Natural killer cell (primary cell): Measurements from ENCODE around the gene LRP6. TPM values are rescaled to one million over a fixed set of nuclear protein-coding genes. Genes with fewer than 3 reads are reported as not detected.
A peak's percentile ranks its signal among the peaks of the same experiment; 100 is the strongest.

Experiments used
- ATAC-seq, 3 donors: fragments of 150-1000 bp in 2 of 3; fragments of 200-7000 bp in 1 of 3; cut with Tn5 transposase; 1 replicate in 1 of 3; 2 replicates in 2 of 3; pipeline ENCODE4 v1.10.0; 2021; ENCODE audit warnings: mild to moderate bottlenecking in 2 of 3, moderate library complexity in 2 of 3
- DNase-seq, 2 donors: peaks; one replicate each; pipeline versions ENCODE4 v3.0.0 to v3.0.0-alpha.2; 2013 to 2021; ENCODE audit warnings: mixed read lengths in 1 of 2
- H3K27ac ChIP-seq: one replicate; pipeline ENCODE4 v1.5.1; 2013; ENCODE audit warnings: mild to moderate bottlenecking, low read length
- H3K27me3 ChIP-seq: one replicate; pipeline ENCODE4 v1.6.1; 2013; ENCODE audit warnings: low read length; ENCODE audit not compliant: control insufficient read depth, insufficient read depth
- H3K36me3 ChIP-seq: one replicate; pipeline ENCODE4 v1.6.1; 2013; ENCODE audit warnings: low read length; ENCODE audit not compliant: control insufficient read depth, insufficient read depth
- H3K4me1 ChIP-seq: one replicate; pipeline ENCODE4 v1.6.1; 2013; ENCODE audit warnings: low read length; ENCODE audit not compliant: control insufficient read depth, insufficient read depth
- H3K4me3 ChIP-seq: one replicate; pipeline ENCODE4 v1.5.1; 2013; ENCODE audit warnings: low read length
- H3K9me3 ChIP-seq: one replicate; pipeline ENCODE4 v1.6.1; 2013; ENCODE audit warnings: low read length; ENCODE audit not compliant: control insufficient read depth, insufficient read depth
- H3K27ac Mint-ChIP-seq, 2 donors: one replicate each; pipeline ENCODE4 v1.8.0; 2022; ENCODE audit warnings: mild to moderate bottlenecking in 2 of 2, mixed read lengths in 2 of 2, moderate library complexity in 1 of 2
- H3K27me3 Mint-ChIP-seq, 2 donors: one replicate each; pipeline ENCODE4 v1.8.0; 2022; ENCODE audit warnings: low read depth in 2 of 2, mixed read lengths in 2 of 2
- H3K36me3 Mint-ChIP-seq: one replicate; pipeline ENCODE4 v1.8.0; 2022; ENCODE audit warnings: mixed read lengths
- H3K4me1 Mint-ChIP-seq, 2 donors: one replicate each; pipeline ENCODE4 v1.8.0; 2022; ENCODE audit warnings: mixed read lengths in 2 of 2
- H3K4me3 Mint-ChIP-seq: one replicate; pipeline ENCODE4 v1.8.0; 2022; ENCODE audit warnings: mild to moderate bottlenecking, moderate library complexity, mixed read lengths
- H3K9me3 Mint-ChIP-seq, 2 donors: one replicate each; pipeline ENCODE4 v1.8.0; 2022; ENCODE audit warnings: mixed read lengths in 2 of 2
- WGBS: methylation state at CpG from one replicate; pipeline ENCODE4 v1.1.7; 2013; ENCODE audit warnings: missing lambda C conversion rate; ENCODE audit not compliant: insufficient coverage; 5-methylcytosine and 5-hydroxymethylcytosine counted together
- intact Hi-C: fragments of 100-400 bp; cut with micrococcal nuclease; formaldehyde crosslinking; loops from one replicate; pipeline ENCODE4 v1.14.2; 2022
- total RNA-seq, 4 donors: library from RNA; stranded (reverse); fragments of 120-200 nt in 1 of 4; gene quantifications; one replicate each; pipeline versions ENCODE4 v1.2.3 to v1.2.4, GENCODE V29; 2013 to 2022
- TF ChIP-seq, protein P1 (sequence below): fragments of 200-600 bp; IDR thresholded peaks from one replicate; pipeline ENCODE4 v1.8.0; 2022; ENCODE audit warnings: antibody characterized with exemption

Gene LRP6
- total RNA-seq, 3 donors from 2014 or later (not counting 1 experiment from before 2014, with no cell fraction given) = 0.05 to 0.33 TPM; not detected in 1

DNA sequence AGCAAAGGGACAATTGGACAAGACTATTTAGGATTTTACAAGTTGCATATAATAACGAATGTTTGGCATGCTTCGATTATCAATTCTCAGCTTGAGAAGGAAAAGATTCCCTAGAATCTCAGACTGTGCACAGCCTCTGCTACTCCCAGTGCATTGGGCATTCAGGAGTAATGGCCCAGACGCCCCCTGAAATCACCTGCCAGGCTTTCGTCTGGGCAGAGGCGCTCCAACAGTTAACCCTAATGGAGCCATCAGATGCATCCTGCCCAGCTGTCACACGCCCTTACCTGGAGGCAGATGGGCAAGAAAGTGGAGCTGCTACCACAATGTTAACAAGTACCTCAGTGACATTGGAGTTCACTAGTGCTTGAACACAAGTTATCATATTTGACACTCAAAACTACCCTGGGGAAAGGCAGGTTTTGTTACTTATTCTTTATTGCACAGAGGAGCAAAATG lies 927 bp upstream of the LRP6 start:
- Histone ChIP-seq H3K4me3 (no peak overlapping the region), H3K36me3 (no peaks in the 10 kb centered on the region), H3K27ac (no peak overlapping the region), H3K4me1 (peaks cover 20% of the 10 kb centered on the region), H3K27me3 (peaks cover 33% of the 10 kb centered on the region), H3K9me3 (no peaks in the 10 kb centered on the region)
- intact Hi-C loops = no loop called here
- H3K4me3 Mint-ChIP-seq = peak overlapping the region; percentile 82
- no peaks in the 10 kb centered on the region for H3K9me3 Mint-ChIP-seq
- ATAC-seq (no peak), DNase-seq (peak in 1 of 2 donors; percentile 19)
- peaks cover 46 to 52% of the 10 kb centered on the region in 2 donors for H3K27me3 Mint-ChIP-seq
- H3K4me1 Mint-ChIP-seq = peaks cover 11 to 20% of the 10 kb centered on the region in 2 donors
- TF ChIP-seq, protein P1, sequence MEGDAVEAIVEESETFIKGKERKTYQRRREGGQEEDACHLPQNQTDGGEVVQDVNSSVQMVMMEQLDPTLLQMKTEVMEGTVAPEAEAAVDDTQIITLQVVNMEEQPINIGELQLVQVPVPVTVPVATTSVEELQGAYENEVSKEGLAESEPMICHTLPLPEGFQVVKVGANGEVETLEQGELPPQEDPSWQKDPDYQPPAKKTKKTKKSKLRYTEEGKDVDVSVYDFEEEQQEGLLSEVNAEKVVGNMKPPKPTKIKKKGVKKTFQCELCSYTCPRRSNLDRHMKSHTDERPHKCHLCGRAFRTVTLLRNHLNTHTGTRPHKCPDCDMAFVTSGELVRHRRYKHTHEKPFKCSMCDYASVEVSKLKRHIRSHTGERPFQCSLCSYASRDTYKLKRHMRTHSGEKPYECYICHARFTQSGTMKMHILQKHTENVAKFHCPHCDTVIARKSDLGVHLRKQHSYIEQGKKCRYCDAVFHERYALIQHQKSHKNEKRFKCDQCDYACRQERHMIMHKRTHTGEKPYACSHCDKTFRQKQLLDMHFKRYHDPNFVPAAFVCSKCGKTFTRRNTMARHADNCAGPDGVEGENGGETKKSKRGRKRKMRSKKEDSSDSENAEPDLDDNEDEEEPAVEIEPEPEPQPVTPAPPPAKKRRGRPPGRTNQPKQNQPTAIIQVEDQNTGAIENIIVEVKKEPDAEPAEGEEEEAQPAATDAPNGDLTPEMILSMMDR = no peak
- H3K36me3 Mint-ChIP-seq = no peaks in the 10 kb centered on the region
- no peak overlapping the region for H3K27ac Mint-ChIP-seq
- WGBS = 66% methylated on average over 6 of the region's 6 CpGs

DNA sequence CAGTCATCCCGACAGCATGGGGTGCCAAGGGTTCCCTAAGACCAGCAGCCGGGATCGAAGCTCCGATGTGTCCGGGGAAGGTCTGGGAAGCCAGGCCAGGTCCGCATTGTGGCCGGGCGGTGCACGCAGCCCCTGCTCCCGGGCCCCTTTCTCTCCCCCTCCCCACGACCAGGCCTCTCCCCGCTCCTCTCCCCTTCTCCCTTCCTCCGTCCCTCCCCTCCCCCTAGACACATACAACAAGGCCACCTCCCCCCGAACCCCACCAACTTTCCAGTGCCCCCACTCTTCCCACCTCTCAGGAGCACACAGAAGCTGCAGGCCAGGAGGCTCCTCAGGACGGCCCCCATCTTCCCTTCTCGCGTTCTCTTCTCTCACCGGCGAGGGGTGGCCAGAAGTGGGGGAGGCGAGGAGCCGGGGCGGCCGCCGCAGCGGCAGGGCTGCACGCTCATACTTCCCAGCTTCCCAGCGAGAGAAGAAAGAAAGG lies 413 bp downstream of the LRP6 start:
- Mint-ChIP-seq H3K4me3 (peak overlapping the region; percentile 82), H3K4me1 (peaks cover 11 to 20% of the 10 kb centered on the region in 2 donors), H3K9me3 (no peaks in the 10 kb centered on the region), H3K36me3 (no peaks in the 10 kb centered on the region), H3K27me3 (peaks cover 53 to 59% of the 10 kb centered on the region in 2 donors), H3K27ac (peak overlapping the region in 1 of 2 donors; percentile 71)
- H3K4me1 ChIP-seq = peaks cover 20% of the 10 kb centered on the region
- ATAC-seq (no peak), DNase-seq (no peak)
- TF ChIP-seq, protein P1 = no peak
- intact Hi-C loops = no loop called here
- no peaks in the 10 kb centered on the region for H3K36me3 ChIP-seq
- H3K9me3 ChIP-seq = no peaks in the 10 kb centered on the region
- peak overlapping the region; percentile 53 for H3K4me3 ChIP-seq
- H3K27ac ChIP-seq = no peak overlapping the region
- peaks cover 37% of the 10 kb centered on the region for H3K27me3 ChIP-seq
- WGBS = 1% methylated on average over 27 of the region's 27 CpGs

DNA sequence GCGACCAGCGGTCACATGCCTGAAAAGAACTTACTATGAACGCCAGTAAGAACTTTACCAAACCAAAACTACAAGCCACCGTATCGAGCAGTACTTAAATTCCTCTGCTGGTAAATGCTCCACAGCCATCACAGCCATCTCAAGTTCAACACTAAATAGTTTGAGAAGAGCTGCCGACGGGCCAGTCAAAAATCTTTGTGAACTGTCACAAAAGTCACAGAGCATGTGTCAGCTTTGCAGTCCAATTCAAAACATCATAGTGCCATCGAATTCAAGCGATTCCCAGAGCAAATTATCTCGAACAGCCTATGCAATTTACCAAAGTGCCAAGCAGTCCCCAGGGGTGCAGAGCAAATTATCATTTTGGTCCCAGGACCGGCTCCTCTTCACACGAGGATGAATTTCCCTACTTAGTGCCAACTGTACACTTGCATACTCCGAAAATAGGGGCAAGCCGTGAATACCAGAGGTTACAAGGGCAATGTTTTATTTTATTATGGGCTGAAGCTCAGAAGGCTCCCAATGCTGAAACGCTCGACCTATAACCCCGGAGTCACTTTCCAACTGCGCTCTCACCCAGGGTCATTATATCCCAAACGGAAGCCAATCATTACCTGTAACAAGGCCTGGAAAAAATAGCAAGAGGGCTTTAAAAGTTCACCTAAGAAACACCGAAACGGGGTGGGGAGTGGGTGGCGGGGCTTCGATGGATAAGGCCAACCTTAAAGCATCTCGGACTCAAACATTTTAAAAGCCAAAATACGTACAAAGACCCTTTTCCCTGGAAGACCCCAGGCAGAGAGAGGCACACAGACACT lies 1.1 kb downstream of the LRP6 start:
- peaks cover 20% of the 10 kb centered on the region for H3K4me1 ChIP-seq
- Mint-ChIP-seq H3K4me3 (peak overlapping the region; percentile 82), H3K27me3 (peaks cover 49 to 57% of the 10 kb centered on the region in 2 donors), H3K9me3 (no peaks in the 10 kb centered on the region), H3K36me3 (no peaks in the 10 kb centered on the region), H3K4me1 (peaks cover 11 to 20% of the 10 kb centered on the region in 2 donors), H3K27ac (no peak overlapping the region)
- H3K27ac ChIP-seq = no peak overlapping the region
- H3K4me3 ChIP-seq = no peak overlapping the region
- intact Hi-C loops = no loop called here
- H3K27me3 ChIP-seq = peaks cover 37% of the 10 kb centered on the region
- peak in 1 of 2 donors; percentile 23 for DNase-seq
- no peaks in the 10 kb centered on the region for H3K9me3 ChIP-seq
- TF ChIP-seq, protein P1 = no peak
- no peaks in the 10 kb centered on the region for H3K36me3 ChIP-seq
- no peak for ATAC-seq
- WGBS = 7% methylated on average over 25 of the region's 25 CpGs
